AG04450 (cell line): ENCODE results near the gene WDR70. TPM values are rescaled to one million over a fixed set of nuclear protein-coding genes. Genes with fewer than 3 reads are reported as not detected.
"Not testable (repeated sequence)": the region's sequence is repeated elsewhere in the genome, so short reads cannot be mapped to it uniquely, and the experiment has no call there.

Experiments used
- CTCF ChIA-PET: fragments of 300-600, 350-600 bp; formaldehyde crosslinking; extraction: SDS; loops from one replicate; lab custom pipeline; 2022; ENCODE audit warnings: antibody characterized with exemption, inconsistent platforms; lab: Charles Lee
- POLR2A ChIA-PET: fragments of 350-600 bp; formaldehyde crosslinking; extraction: SDS; loops from one replicate; lab custom pipeline; 2021; ENCODE audit warnings: antibody characterized with exemption, inconsistent platforms; lab: Yijun Ruan, JAX
- DNase-seq: peaks from one replicate; pipeline ENCODE4 v3.0.0-alpha.2; 2011; ENCODE audit warnings: low read depth, low spot score
- H3K27ac ChIP-seq: one replicate; pipeline ENCODE4 v1.5.1; 2012; ENCODE audit warnings: low read depth, low read length, control low read depth
- H3K27me3 ChIP-seq: one replicate; pipeline ENCODE4 v1.6.0; 2012; ENCODE audit warnings: low read length; ENCODE audit not compliant: control insufficient read depth, insufficient read depth
- H3K4me3 ChIP-seq: 2 replicates; pipeline ENCODE4 v1.5.1; 2011; ENCODE audit warnings: mild to moderate bottlenecking, low read depth, low read length, control low read depth
- H3K9me3 ChIP-seq: 2 replicates; pipeline ENCODE4 v1.5.1; 2012; ENCODE audit warnings: low read length; ENCODE audit not compliant: control insufficient read depth, insufficient read depth
- polyA plus RNA-seq: library from polyadenylated mRNA; depleted of rRNA; stranded (reverse); fragments of >200 nt; gene quantifications from 2 replicates; pipeline ENCODE4 v1.2.3, GENCODE V29; 2011
- TF ChIP-seq, protein P1 (sequence below): IDR thresholded peaks from 2 replicates; pipeline ENCODE4 v1.5.1; 2011; ENCODE audit warnings: low read depth, low read length, control low read depth, inconsistent platforms

Gene WDR70
- polyA plus RNA-seq, 1 experiment: 38.5 TPM

DNA sequence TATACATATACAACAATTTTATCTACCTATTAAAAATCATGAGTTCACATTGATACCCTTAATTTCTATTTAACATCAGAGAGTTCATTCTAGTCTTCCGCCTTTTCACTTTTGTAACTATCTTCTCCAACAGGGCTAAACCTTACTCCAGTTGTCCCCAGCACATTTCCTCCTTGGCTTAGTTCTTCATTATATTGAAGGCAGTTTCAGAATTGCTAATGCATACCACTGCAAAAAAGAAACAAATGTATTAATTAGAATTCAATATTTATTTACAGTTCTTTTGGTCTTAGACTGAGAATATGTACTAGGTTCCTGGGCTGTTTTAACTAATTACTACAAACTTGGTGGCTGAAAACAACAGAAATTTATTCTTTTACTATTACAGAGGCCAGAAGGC lies 132.5 kb downstream of the WDR70 start:
- POLR2A ChIA-PET: no interaction called here
- H3K27me3 ChIP-seq: no peaks in the 10 kb centered on the region
- no peaks in the 10 kb centered on the region for H3K9me3 ChIP-seq
- no peak overlapping the region for H3K4me3 ChIP-seq
- CTCF ChIA-PET: no interaction called here
- TF ChIP-seq, protein P1, sequence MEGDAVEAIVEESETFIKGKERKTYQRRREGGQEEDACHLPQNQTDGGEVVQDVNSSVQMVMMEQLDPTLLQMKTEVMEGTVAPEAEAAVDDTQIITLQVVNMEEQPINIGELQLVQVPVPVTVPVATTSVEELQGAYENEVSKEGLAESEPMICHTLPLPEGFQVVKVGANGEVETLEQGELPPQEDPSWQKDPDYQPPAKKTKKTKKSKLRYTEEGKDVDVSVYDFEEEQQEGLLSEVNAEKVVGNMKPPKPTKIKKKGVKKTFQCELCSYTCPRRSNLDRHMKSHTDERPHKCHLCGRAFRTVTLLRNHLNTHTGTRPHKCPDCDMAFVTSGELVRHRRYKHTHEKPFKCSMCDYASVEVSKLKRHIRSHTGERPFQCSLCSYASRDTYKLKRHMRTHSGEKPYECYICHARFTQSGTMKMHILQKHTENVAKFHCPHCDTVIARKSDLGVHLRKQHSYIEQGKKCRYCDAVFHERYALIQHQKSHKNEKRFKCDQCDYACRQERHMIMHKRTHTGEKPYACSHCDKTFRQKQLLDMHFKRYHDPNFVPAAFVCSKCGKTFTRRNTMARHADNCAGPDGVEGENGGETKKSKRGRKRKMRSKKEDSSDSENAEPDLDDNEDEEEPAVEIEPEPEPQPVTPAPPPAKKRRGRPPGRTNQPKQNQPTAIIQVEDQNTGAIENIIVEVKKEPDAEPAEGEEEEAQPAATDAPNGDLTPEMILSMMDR: no peak
- DNase-seq: no peak
- H3K27ac ChIP-seq: no peak overlapping the region

DNA sequence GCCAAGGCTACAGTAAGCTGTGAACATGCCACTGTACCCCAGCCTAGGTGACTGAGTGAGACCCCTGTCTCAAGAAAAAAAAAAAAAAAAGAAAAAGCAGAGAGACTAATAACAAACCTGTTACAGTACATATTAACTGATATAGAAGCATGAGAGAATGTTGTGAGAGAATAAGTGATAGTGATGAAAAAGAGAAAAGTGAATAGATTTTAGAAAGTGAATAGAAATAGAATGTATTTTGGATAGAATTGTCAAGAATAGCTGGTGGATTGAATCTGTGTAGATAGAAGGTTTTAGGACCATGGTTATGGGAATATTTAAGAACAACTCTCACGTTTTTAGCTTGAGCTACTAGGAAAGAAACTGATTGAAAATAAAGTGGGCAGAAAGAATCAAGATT lies 135.8 kb downstream of the WDR70 start:
- TF ChIP-seq, protein P1: no peak
- no peaks in the 10 kb centered on the region for H3K27me3 ChIP-seq
- no peak for DNase-seq
- ChIA-PET POLR2A (interaction anchor here (0.7 kb wide), 1 partner anchor 266 kb away, joined by 5 read pairs; the partner anchor contains the start of gene CPLANE1), CTCF (no interaction called here)
- H3K9me3 ChIP-seq: peaks cover 7% of the 10 kb centered on the region
- H3K27ac ChIP-seq: no peak overlapping the region
- H3K4me3 ChIP-seq: no peak overlapping the region

DNA sequence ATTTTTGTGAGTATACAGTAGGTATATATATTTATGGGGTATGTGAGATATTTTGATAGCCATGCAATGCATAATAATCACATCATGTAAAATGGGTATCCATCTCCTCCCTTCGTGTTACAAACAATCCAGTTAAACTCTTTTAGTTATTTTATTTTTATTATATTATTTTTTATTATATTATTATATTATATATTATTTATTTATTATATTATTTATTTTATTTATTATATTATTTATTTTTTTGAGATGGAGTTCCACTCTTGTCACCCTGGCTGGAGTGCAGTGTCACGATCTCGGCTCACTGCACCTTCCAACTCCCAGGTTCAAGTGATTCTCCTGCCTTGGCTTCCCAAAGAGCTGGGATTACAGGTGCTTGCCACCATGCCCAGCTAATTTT lies 138.6 kb downstream of the WDR70 start:
- no peak for DNase-seq
- POLR2A ChIA-PET: no interaction called here
- H3K9me3 ChIP-seq: peaks cover 7% of the 10 kb centered on the region
- H3K4me3 ChIP-seq: no peak overlapping the region
- CTCF ChIA-PET: no interaction called here
- TF ChIP-seq, protein P1: no peak
- H3K27me3 ChIP-seq: no peaks in the 10 kb centered on the region
- no peak overlapping the region for H3K27ac ChIP-seq

DNA sequence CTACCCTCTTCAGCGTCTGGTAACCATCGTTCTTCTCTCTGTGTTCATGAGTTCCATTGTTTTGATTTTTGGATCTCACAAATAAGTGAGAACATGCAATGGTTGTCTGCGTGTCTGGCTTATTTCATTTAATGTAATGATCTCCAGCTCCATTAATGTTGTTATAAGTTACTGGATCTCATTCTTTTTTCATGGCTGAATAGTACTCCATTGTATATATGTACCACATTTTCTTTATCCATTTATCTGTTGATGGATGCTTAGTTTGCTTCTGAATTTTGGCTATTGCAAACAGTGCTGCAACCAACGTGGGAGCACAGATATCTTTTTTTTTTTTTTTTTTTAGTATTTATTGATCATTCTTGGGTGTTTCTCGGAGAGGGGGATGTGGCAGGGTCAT lies 139.2 kb downstream of the WDR70 start:
- CTCF ChIA-PET: interaction anchor here (1.2 kb wide), 1 partner anchor 674 kb away, joined by 3 read pairs; no protein-coding TSS in a partner anchor
- H3K27ac ChIP-seq: not testable (repeated sequence)

DNA sequence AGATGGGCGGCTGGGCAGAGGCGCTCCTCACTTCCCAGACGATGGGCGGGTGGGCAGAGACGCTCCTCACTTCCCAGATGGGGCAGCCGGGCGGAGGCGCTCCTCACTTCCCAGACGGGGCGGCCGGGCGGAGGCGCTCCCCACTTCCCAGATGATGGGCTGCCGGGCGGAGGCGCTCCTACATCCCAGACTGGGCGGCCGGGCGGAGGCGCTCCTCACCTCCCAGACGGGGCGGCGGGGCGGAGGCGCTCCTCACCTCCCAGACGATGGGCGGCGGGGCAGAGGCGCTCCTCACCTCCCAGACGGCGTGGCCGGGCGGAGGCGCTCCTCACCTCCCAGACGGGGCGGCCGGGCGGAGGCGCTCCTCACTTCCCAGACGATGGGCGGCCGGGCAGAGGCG lies 140.2 kb downstream of the WDR70 start:
- TF ChIP-seq, protein P1: no peak
- H3K4me3 ChIP-seq: no peak overlapping the region
- no peak for DNase-seq
- H3K27me3 ChIP-seq: no peaks in the 10 kb centered on the region
- POLR2A ChIA-PET: no interaction called here
- CTCF ChIA-PET: interaction anchor here (1.2 kb wide), 1 partner anchor 673 kb away, joined by 3 read pairs; no protein-coding TSS in a partner anchor
- H3K9me3 ChIP-seq: peaks cover 7% of the 10 kb centered on the region
- no peak overlapping the region for H3K27ac ChIP-seq

More for the DNA sequence above, 139.2 kb downstream of the WDR70 start:
- POLR2A ChIA-PET, H3K27me3 ChIP-seq, H3K4me3 ChIP-seq, H3K9me3 ChIP-seq, DNase-seq: not testable (repeated sequence)
